ENCODE results near the gene CEP68. TPM values are rescaled to one million over a fixed set of nuclear protein-coding genes. Genes with fewer than 3 reads are reported as not detected.
A peak's percentile ranks its signal among the peaks of the same experiment; 100 is the strongest.

CEP68 gene
- total and polyA plus RNA-seq, 2 donors (not counting 1 experiment from before 2014, with no cell fraction given) = 8.5 to 12.7 TPM

- no peak overlapping the region for H3K27ac ChIP-seq (ENCODE audit: insufficient read depth, low read length)
- peaks cover 3% of the 10 kb centered on the region for H3K36me3 ChIP-seq (ENCODE audit: control insufficient read depth, insufficient read depth, low read length)
- no peak overlapping the region for H3K9ac ChIP-seq (ENCODE audit: insufficient read depth, low read length)
- no peak overlapping the region for H3K4me3 ChIP-seq (replicated peaks in 1 of 4; ENCODE audit: control extremely low read depth in 1 of 4, insufficient read depth in 1 of 4, low read depth in 3 of 4, low read length in 4 of 4)
- TF ChIP-seq CTCF (conservative IDR thresholded peaks at IDR 0.05 in 1 of 2, IDR thresholded peaks at IDR 0.05 in 1 of 2; ENCODE audit: low read depth in 1 of 2, low read length in 2 of 2) = no peak
- no peak for TF ChIP-seq EZH2 (IDR thresholded peaks at IDR 0.05; ENCODE audit: low read length, missing control alignments)
- H4K20me1 ChIP-seq (ENCODE audit: control insufficient read depth, extremely low read depth, insufficient read depth, low read length) = peaks cover 5% of the 10 kb centered on the region
- no peaks in the 10 kb centered on the region for H3K27me3 ChIP-seq (ENCODE audit: control insufficient read depth, insufficient read depth, low read length)
- H3K4me2 ChIP-seq (ENCODE audit: extremely low read depth, insufficient read depth, low read length) = no peak overlapping the region
- H3K4me1 ChIP-seq (ENCODE audit: control insufficient read depth, extremely low read depth, insufficient read depth, low read length) = no peaks in the 10 kb centered on the region
- no peak overlapping the region for H2AFZ ChIP-seq (ENCODE audit: low read length)
- H3K9me3 ChIP-seq (ENCODE audit: control insufficient read depth, insufficient read depth, low read depth, low read length) = no peaks in the 10 kb centered on the region
- H3K79me2 ChIP-seq (ENCODE audit: control insufficient read depth, insufficient read depth, low read length) = peaks cover 67% of the 10 kb centered on the region
- peak in 1 of 2 donors; percentile 33 for DNase-seq (ENCODE audit: low read depth in 2 of 2)
These were observed 42.5 kb downstream of the CEP68 start for GRCh38 chr2:65098741-65099140.

- H3K36me3 ChIP-seq (ENCODE audit: control insufficient read depth, insufficient read depth, low read length) = no peaks in the 10 kb centered on the region
- peaks cover 74% of the 10 kb centered on the region for H3K79me2 ChIP-seq (ENCODE audit: control insufficient read depth, insufficient read depth, low read length)
- no peak overlapping the region for H2AFZ ChIP-seq (ENCODE audit: low read length)
- H3K27ac ChIP-seq (ENCODE audit: insufficient read depth, low read length) = no peak overlapping the region
- no peaks in the 10 kb centered on the region for H3K4me1 ChIP-seq (ENCODE audit: control insufficient read depth, extremely low read depth, insufficient read depth, low read length)
- H3K27me3 ChIP-seq (ENCODE audit: control insufficient read depth, insufficient read depth, low read length) = no peaks in the 10 kb centered on the region
- no peak overlapping the region for H3K4me3 ChIP-seq (replicated peaks in 1 of 4; ENCODE audit: control extremely low read depth in 1 of 4, insufficient read depth in 1 of 4, low read depth in 3 of 4, low read length in 4 of 4)
- TF ChIP-seq CTCF (conservative IDR thresholded peaks at IDR 0.05 in 1 of 2, IDR thresholded peaks at IDR 0.05 in 1 of 2; ENCODE audit: low read depth in 1 of 2, low read length in 2 of 2) = no peak
- TF ChIP-seq EZH2 (IDR thresholded peaks at IDR 0.05; ENCODE audit: low read length, missing control alignments) = no peak
- DNase-seq (ENCODE audit: low read depth in 2 of 2) = no peak
- peaks cover 9% of the 10 kb centered on the region for H4K20me1 ChIP-seq (ENCODE audit: control insufficient read depth, extremely low read depth, insufficient read depth, low read length)
- no peak overlapping the region for H3K9ac ChIP-seq (ENCODE audit: insufficient read depth, low read length)
- H3K4me2 ChIP-seq (ENCODE audit: extremely low read depth, insufficient read depth, low read length) = no peak overlapping the region
- H3K9me3 ChIP-seq (ENCODE audit: control insufficient read depth, insufficient read depth, low read depth, low read length) = no peaks in the 10 kb centered on the region
These were observed 44.9 kb downstream of the CEP68 start for GRCh38 chr2:65101071-65101470.

- no peak overlapping the region for H3K9ac ChIP-seq (ENCODE audit: insufficient read depth, low read length)
- H3K4me2 ChIP-seq (ENCODE audit: extremely low read depth, insufficient read depth, low read length) = no peak overlapping the region
- H4K20me1 ChIP-seq (ENCODE audit: control insufficient read depth, extremely low read depth, insufficient read depth, low read length) = peaks cover 6% of the 10 kb centered on the region
- no peaks in the 10 kb centered on the region for H3K36me3 ChIP-seq (ENCODE audit: control insufficient read depth, insufficient read depth, low read length)
- no peak overlapping the region for H3K4me3 ChIP-seq (replicated peaks in 1 of 4; ENCODE audit: control extremely low read depth in 1 of 4, insufficient read depth in 1 of 4, low read depth in 3 of 4, low read length in 4 of 4)
- H3K27me3 ChIP-seq (ENCODE audit: control insufficient read depth, insufficient read depth, low read length) = no peaks in the 10 kb centered on the region
- no peak for DNase-seq (ENCODE audit: low read depth in 2 of 2)
- H3K79me2 ChIP-seq (ENCODE audit: control insufficient read depth, insufficient read depth, low read length) = peaks cover 75% of the 10 kb centered on the region
- H3K9me3 ChIP-seq (ENCODE audit: control insufficient read depth, insufficient read depth, low read depth, low read length) = no peaks in the 10 kb centered on the region
- TF ChIP-seq CTCF (conservative IDR thresholded peaks at IDR 0.05 in 1 of 2, IDR thresholded peaks at IDR 0.05 in 1 of 2; ENCODE audit: low read depth in 1 of 2, low read length in 2 of 2) (no peak), EZH2 (IDR thresholded peaks at IDR 0.05; ENCODE audit: low read length, missing control alignments) (no peak)
- no peak overlapping the region for H3K27ac ChIP-seq (ENCODE audit: insufficient read depth, low read length)
- no peaks in the 10 kb centered on the region for H3K4me1 ChIP-seq (ENCODE audit: control insufficient read depth, extremely low read depth, insufficient read depth, low read length)
- H2AFZ ChIP-seq (ENCODE audit: low read length) = no peak overlapping the region
These were observed 46.9 kb downstream of the CEP68 start for GRCh38 chr2:65103013-65103715.
